Fibroblast of gingiva (primary cell): ENCODE results near the gene BSDC1.

Experiments used
- DNase-seq: peaks from one replicate; pipeline ENCODE4 v3.0.0-alpha.2; 2011; ENCODE audit warnings: low read depth

The BSDC1 gene

DNA sequence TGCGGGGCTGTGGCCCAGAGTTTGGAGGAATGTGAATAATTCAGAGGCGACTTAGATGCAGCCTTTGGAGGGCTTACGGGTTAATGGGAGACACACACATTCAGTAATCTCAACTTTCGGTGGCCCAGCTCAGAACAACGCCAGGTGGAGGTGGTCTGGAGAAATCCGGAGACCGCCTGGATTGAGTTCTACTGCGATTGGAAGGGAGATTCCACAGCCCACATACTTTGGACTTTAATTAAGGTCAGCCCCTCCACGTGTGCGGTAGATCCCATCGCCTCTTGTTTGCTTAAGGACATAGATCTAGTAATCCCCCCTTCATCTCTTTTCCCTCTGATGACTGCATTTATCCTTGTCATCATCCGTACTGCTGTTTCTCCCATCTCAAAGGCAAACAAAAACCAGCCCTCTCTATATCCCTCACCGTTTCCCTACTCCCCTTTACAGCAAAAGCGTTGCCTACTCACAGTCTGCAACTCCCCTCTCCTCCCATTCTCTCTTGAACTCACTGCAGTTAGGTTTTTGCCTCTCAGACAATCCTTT lies 720 bp upstream of the BSDC1 start:
- DNase-seq: no peak

DNA sequence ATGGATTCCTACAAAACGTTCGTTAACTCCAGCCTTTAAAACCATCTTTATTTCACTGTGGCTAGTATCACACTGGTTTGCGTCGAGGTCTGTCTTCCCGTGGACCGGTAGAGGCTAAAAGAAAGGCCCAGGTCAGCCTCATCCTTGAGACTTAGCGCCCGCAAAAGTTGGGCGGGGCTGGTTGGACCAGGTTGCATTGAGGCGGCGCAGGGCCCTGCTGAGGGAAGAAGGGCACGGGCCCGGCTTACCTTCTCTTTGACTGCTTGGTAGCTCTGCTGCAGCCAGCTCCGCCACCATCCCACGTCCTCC lies 455 bp downstream of the BSDC1 start:
- no peak for DNase-seq

DNA sequence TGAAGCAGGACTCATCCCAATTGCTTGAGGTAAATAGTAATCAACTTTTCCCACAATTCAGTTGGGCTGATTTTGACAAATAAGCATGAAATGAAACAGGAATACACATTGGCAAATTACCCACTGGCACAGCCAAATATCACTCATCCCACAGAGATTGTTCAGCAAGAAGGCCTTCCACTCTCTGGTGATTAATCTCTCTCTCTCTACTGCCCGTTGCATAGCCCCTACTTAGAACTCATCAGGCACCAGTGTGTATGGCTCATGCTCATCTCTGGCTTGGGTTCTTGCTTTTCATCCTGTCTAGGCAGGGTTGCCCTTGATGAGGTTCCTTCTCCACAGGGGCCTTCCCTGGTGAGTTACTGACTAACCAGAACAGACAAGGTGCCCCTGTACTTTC lies 1.1 kb downstream of the BSDC1 start:
- DNase-seq: no peak

DNA sequence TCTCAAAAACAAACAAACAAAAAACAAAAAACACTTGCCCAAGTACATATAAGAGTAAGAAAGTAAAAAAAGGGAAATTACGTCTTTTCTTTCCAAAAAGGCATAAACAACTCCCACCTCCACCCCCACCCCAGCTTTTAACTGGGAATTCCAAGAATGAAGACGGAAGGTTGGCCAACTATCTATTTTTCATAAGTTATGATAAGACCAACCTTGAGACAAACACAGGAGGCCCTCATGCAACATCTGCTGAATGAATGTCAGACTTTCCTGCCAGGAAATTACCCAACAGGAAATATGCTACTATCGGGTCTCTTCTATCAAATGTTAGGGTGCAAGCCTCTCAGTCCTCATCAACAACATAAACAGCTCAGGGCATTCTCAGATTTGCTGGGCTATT lies 1.9 kb downstream of the BSDC1 start:
- no peak for DNase-seq

DNA sequence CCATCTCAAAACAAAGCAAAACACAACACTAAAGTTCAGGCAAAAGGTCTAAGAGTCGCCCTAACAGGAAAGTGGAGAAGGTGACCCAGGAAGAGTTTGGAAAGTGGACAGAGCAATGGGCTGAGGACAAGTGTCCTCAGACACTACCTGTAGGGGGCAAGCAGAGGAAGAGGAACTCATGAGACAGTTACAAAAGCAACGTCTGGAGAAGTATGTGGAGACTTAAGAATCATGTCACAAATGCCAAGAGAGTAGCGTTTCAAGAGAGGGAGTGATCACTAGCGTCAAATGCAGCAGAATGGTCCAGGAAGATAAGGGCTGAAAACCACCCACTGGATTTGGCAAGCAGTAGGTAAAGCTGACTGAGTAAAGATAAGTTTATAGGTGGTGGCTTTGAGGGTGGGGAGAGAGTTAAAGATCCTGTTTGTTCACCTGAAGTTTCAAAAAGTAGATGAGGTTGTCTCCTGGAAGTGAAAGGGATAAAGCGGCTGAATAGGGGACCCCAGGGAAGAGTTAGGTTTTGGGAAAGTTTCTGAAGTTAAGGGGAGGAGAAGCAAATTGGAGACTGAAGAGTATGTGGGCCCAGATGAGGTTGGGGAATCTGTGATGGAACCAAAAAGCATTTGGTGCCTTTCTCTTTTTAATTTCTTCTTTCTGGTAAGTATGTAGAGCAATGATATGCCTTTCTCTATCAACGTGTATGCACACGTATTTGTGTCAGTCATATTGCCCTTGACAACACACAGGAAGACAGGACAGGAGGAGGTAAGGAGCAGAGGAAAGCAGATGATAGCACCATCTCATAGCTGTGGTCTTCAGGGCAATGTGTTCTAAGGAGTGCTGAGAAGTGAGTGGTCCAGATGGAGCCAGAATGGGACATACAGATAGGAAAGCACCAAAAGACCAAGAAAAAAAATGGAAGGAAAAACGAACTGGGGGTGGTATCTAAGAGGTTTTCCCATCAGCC lies 3.1 kb downstream of the BSDC1 start:
- no peak for DNase-seq

DNA sequence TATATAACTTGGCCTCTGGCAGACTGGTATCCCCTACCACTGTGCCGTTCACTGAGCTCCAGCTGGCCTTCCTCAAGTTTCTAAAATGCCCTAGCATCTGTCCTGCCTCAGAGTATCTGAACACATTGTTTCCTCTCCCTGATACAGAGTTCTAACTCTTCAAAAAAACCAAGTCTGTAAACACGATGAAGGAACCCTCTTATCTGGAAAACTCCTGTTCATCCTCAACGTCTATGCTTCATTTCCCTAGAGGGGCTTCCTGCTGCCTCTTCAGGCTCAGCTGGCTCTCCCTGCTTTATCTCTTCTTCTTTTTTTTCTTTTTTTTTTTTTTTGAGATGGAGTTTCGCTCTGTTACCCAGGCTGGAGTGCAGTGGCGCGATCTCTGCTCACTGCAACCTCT lies 5.6 kb downstream of the BSDC1 start:
- DNase-seq: no peak

DNA sequence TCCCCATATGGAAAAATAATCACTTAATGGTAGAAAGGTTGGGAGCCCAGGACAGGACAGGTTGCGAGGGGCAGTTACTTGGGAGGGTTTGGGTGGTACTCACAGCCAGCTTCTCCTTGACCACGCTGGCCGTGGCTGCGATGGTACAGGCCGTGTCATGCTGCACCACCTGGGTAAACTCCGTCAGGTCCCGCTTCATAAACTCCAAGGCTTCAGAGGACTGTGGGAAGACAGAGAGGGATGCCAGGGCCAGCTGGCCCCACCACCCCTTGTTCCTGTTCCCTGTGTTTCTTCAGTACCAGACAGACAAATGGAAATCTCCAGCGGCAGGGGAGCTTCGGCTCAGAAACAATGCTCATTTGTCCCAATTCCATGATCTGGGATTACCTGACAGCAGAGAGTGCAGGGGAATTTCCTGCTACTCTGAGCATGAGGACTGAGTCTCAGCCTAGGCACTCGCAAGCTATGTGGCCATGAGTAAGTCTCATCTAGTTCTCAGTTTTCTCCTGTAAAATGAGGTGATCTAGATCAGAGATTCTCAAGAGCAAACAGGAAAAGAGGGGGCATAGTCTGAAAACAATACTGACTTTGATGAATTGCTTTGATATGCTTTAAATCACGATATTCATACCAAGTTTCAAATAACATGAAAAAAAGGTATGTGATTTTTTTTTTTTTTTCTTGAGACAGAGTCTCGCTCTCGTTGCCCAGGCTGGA lies 7.4 kb downstream of the BSDC1 start:
- DNase-seq: no peak

DNA sequence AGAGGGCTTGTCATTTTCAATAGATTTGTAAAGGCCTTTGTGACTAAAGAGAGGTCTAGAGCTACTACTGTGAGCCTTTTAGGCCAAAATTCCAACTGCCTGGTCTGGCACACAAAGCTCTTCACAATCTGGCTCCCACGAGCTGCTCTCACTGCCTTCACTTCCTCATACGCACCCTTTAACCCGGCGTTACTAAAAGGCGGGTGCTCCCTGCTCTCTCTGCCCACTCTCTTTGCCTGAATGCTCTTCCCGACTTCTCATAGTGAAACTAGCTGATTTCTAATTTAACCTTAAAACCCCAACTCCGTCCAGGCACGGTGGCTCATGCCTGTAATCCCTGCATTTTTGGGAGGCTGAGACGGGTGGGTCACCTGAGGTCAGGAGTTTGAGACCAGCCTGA lies 14.2 kb downstream of the BSDC1 start:
- DNase-seq: no peak

DNA sequence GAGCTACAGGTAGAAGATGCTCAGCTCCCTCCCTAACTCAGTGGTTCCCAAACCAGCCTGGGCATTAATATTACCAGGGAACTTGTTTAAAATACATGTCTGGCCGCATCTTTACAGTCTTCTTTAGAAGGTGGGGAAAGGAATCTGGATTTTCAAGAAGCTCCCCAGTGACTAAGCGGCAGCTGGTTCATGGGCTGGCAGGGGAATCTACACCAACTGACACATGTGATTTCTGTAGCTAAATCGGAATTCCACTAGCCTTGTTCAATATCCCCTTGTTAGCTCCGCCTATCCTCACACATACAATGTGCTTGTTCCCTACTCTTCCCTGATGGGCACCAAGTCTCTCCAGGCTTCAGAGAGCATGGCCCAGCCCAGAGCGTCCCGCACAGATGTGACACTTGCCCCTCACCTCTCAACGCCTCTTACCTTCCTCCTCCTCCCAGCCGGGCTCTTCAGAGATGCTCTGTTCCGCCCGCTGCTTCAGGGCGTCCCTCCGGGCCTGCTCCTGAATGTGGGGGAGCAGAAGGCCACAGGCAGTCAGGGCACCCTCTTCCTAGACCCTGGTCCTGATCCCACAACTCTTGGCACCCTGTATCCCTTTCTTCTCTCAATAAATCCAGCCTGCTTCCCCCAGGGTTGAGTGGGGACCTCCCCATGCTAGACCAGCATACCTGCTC lies 16.6 kb downstream of the BSDC1 start:
- no peak for DNase-seq

DNA sequence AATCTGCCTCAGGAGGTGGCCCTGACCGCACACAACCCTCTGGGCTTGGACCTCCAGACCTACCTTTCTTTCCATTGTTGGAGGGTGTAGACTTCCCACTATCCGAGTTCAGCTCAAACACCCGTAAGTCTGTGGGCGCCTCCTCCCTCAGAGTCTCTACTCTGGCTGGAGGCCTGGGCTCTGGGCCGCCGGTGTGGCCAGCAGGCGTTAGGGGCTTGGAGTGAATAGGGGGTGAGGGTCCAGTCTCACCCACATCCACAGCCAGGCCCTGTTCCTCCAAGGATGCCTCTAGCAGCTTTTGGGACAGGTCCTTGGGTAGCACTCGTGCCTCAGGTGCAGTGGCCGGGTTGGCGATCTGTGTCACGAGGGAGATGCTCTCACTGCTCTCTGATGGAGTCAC lies 18.0 kb downstream of the BSDC1 start:
- no peak for DNase-seq

DNA sequence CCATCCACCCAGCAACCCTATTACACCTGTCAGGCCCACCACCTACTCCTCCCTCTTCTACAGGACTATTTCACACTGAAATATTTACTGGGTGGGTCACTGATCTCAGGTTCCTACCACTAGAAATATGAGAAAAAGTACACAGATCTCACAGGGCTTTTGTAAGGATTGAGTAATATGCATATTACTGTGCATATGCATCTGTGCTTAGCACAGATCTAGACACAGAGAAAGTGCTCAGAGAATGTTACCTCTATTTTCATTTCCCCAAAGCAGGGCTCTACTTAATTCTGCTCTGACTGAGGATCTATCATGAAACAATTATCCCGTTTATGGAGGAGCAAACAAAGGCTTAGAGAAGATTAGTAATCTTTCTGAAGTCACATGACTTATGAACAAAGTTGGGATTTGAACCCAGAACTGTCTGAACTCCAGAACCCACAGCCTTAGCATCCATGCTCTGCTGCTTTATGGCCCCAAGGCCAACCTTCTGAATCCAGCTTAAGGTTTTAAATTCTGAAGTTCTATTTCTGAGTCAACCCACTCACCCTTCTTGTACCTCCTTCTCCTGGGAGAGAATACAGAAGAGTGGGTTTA lies 20.1 kb downstream of the BSDC1 start:
- no peak for DNase-seq

DNA sequence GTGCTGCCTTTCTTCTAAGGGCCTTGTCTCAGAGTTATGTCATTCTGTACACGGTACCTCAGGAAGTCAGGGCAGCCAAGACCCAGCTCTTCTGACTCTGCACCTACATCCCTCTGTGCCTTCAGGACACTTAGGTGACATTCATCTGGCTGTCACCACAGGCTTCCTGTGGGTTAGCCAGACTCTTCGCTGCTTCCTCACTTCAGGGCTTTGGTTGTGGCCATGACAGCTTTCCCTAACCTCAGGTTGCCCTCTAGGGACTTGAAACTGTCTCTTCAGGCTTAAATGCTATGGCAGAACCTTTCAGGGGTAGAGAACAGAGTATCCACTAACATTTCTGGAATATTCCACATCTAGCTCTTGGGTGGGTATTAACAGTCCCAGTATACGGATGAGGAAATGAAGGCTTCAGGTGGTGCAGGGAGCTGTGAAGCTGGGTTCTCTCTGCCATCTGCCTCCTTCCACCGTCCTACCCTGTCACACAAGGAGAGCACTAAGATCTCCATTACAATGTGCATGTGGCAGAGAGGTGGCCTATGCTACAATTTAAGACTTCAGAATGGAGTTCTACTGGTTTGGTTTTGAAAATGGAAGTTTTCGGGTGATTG lies 22.0 kb downstream of the BSDC1 start:
- DNase-seq: no peak

DNA sequence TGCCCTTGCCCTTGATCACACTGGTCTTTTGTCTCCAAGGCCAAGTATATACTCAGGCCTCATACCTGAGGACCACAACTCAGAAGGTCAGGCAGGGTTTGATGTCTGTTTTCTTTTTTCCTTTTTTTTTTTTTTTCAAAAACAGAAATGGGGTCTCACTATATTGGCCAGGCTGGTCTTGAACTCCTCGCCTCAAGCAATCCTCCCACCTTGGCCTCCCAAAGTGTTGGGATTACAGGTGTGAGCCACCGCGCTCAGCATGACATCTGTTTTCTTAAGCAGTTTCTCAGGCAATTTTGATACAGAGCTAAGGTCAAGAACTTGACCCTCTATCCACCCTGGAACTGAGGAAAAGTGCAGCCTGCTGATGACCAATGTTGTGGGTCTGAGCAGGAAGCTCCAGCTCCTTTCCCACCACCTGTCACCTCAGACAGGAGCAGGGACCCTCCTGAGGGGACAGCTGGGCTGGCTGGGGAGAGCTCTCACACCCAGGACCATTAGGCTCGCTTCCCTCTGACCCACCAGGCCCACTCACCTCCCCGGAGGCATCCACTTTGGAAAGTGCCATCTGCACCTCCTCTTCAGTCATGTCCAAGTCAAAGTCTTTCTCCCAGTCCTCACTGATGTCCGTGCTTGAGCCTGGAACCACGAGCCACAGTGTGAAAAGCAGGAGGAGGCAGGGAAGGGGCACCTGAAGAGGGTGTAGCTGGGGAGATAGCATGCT lies 26.2 kb downstream of the BSDC1 start:
- DNase-seq: no peak

DNA sequence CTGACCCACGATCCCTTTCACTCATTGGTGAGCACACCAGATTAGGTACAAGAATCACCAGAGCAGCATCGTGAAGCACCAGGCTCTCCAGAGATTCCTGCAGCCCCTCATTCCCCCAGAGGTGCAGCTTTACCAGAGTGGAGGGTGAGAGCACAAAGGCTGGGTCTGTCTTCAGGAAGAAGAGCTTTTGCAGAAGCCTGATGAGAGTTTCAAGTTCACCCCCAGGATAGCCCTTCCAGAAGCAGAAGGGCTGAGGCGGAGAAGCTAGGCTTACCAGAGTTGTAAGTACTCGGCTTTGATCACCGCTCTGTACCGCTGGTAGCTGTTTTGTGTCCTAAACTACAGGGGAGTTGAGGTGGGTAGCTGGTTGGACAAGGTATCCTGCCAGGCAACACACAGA lies 28.8 kb downstream of the BSDC1 start:
- DNase-seq: no peak

DNA sequence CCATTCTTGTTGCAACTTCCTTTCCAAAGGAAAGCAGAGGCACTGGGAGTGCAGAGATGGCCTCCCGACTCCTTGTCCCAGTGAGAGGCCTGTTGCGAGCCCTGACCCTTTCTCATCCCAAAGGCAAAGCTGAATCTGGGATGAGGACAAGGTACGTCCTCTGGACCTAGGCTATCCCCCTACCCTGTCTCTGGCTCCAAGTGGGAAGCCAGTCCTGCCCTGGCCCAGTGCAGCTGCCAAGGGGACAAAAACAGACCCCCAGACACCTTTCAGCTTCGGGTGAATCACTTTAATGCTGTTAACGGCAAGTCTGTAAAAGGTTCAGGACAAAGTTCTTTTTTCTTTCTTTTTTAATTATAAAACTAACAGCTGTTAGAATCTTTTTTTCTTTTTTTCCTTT lies 29.4 kb downstream of the BSDC1 start:
- no peak for DNase-seq

DNA sequence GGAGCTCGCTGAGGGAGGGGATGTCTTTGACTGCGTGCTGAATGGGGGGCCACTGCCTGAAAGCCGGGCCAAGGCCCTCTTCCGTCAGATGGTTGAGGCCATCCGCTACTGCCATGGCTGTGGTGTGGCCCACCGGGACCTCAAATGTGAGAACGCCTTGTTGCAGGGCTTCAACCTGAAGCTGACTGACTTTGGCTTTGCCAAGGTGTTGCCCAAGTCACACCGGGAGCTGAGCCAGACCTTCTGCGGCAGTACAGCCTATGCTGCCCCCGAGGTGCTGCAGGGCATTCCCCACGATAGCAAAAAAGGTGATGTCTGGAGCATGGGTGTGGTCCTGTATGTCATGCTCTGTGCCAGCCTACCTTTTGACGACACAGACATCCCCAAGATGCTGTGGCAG lies 30.5 kb downstream of the BSDC1 start:
- DNase-seq: no peak

DNA sequence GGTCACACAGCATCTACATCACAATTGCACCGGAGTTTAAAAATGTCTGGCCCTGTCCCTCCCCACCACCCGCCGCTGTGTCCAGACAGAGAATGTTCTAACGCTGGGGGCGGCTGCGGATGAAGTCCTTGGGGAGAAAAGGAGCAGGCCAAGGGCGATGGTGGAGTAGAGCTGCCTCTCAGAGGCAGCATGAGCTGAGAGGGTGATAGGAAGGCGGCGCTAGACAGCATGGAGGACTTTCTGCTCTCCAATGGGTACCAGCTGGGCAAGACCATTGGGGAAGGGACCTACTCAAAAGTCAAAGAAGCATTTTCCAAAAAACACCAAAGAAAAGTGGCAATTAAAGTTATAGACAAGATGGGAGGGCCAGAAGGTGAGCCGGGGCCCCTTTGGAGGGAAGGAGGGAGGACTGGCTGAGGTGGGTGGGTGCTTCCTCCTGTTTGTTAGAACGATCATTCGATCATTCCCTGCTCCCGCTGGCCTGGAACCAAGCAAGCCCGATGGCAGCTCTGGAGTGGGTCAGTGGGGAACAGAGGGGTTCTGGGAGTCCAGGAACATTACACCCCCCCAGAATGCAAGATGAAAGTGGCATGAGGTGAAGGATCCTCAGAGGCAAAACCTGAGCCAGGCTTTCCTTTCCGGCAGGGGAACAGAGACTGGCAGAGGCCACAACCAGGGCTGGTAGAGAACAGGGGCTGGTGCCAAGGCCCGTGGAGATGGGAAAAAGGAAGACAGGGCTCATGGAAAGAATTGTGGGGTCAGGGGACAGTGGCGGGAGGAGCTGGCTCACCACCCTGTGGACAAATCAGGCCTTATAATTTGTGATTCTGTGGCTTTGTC lies 31.5 kb downstream of the BSDC1 start, which contains the start of the genes FAM229A and TSSK3:
TSS of gene FAM229A (minus strand) at position 12 of the 840 bp plus-strand sequence. CDS start 394 bp downstream, outside the sequence.
TSS of gene TSSK3 (plus strand) at position 66 of the 840 bp plus-strand sequence. CDS start at position 229, 163 bp downstream.
- no peak for DNase-seq

DNA sequence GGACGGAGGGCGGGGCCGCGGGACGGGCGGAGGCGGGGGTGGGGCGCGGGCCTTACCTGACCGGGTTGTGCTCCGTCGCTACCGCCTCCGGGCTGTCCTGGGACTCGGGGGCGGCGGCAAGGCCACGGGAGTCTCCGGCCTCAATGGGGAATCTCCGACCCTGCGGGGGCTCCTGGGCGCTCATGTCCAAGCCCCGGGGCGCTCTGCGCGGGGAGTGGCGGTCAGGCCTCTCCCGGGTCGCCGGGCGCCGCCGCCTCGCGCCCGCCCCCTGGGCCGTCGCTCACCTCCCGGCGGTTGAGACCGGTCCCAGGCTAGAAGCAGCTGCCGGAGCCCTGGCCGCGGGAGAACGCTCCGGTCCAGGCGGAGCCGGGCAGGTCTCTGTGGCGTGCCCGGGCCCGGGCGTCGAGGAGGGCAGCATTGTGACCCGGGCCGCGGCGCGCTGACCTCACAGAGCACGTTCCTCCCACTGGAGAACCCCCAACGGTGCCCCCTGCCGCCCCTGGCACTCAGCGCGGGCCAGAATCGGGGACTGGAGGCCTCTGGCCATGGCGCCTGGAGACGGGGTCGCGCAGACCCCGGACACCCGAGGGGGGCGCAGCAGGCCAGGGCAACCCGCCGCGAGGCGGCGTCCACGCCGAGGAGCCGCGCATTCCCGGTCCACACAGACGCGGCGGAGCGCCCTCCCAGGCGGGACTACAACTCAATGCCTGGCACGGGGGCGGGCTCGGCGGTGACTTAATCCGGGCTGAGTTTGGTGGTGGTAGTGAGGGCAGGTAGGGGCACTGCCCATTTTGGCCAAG lies 32.4 kb downstream of the BSDC1 start:
- DNase-seq: no peak

DNA sequence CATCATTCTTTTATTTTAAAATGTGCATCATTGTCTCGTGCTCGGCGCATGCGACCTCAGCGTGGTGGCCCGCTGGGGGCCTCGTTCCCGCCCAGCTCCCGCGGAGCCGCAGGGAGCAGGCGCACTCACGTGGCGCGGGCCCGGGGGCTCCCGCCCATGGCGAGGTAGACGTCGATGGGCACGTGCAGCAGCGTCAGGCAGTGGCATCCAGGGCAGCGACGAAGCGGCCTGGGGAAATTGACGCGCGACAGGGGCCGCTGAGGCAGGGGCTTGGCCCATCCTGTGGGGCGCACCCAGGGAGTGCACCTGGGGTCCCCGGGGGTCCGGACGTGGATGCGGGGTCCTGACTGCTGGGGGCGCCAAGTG lies 33.0 kb downstream of the BSDC1 start:
- DNase-seq: no peak
